GM21576 (cell line): Measurements from ENCODE around the gene ITGB7.

ENCODE experiments used
- ATAC-seq: cut with Tn5 transposase; IDR thresholded peaks from one replicate; pipeline ENCODE4 v1.9.1; 2021; ENCODE audit warnings: mild to moderate bottlenecking, moderate library complexity; ENCODE audit not compliant: unreplicated experiment

Gene ITGB7

DNA sequence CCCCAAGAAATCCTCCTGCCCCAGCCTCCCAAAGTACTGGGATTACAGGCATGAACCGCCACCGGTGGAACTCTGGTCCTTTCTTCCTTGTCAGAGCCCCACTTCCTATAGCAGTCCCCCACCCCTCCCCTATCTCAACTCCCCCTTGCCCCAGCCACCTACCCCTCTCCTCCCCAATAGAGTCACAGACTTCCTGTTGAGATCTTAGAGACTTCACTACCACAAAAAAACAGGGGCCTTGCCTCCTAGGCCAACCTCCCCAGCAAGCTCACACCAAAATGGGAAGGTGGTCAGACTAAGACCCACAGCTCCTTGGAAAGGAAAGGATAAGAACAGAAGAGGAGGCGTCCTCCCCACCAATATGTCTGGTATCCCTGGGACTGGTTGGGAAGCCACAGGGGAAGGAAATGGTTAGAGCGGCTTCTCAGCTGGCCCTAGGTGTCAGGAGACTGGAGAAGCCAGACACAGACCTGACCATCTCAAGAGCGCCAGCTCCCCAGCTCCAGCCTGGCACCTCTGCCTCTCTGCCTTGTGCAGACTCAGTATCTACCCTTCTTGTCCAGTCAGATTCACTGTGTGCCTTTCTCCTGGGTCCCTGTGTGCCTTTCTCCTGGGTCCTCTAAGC lies 8.5 kb downstream of the ITGB7 start:
- no peak for ATAC-seq

DNA sequence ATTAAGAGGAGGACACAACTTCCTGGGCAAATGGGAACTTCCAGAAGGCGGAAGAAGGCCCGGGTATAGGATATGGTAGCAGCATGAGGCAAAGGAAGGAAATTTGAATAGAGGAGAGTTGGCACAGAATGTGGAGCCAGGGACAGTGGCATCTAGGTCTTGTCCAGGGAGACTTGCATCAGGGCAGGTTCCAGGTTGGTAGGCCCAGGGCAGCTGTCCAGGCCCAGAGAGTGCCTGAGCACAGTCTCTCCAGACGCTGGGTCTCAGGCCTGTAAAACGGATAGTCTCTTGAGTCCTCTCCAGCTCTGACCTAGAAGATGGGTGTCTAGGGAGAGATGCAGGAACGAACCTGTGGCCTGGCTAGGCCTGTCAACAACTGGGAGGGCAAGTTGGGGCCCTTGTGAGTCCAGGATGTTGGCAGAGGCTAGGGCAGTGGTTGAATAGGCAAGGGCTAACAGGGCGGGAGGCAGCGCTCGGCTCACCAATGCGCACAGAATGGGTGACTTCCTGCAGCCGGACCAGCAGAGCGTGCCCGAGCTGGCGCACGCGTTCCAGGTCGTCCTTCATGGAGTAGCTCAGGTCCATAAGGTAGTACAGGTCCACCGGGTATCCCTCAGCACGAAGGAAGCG lies 9.9 kb downstream of the ITGB7 start:
- no peak for ATAC-seq

DNA sequence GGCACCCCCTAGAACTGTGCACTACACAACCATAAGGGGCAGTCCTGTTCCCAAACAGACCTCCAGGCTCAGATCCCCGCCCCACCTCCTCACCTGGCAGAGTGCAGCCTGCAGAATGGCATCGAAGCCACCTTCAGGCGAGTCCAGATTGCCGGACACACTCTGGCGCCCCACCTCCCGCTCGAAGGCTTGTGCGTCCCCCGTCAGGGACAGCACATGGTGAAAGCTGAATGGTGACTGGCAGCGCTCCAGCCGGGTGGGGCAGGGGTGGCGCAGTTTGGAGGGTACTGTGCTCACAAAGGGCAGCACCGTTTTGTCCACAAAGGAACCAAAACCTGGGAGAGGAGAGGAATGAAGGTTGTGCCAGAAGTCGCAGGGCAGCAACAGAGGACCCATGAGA lies 10.6 kb downstream of the ITGB7 start:
- no peak for ATAC-seq

DNA sequence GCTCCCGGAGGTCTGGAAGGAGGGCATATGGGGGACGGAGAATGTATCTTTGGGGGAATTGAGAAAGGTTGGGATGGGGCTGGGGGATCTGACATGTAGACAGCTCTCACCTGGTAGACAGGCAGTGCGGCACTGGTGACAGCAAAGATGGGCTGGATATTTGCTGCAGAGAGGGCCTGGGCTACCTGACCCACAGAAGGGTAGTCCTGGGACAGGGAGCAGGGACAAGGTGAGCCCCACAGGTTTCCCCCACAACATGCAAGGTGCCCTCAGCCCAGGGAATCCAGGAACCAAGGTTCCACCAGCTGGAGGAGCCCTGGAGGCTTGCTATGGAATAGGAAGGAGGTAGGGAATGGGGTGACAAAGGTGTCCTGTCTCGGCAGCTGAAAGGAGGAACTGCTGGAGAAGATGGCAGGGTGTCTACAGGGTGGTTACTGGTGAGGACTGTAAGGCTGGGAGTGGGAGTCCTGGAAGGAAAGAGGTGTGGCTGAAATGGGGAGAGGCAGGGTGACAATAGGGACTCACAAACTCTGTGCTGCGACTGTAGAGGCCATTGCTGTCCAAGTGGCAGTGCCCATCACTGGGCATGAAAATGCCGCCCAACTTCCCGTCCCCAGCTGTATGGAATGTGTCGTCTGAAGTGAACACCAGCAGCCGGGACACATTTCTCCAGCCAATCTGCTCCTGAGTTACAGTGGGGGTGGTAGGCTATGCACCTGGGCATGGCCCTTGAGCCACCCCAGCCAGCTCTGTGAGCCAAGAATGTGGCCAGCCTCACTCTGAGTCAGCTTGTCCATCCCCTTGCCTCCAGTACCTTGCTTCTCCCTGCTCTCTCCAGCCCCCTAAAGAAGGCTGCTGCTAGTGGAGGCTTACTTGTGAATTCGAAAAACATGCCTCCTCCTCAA lies 11.3 kb downstream of the ITGB7 start:
- ATAC-seq, result no peak

GRCh38 chr12:53194973-53195372 lies 12.1 kb downstream of the ITGB7 start:
- no peak for ATAC-seq

GRCh38 chr12:53193985-53194716 lies 12.9 kb downstream of the ITGB7 start:
- no peak for ATAC-seq

DNA sequence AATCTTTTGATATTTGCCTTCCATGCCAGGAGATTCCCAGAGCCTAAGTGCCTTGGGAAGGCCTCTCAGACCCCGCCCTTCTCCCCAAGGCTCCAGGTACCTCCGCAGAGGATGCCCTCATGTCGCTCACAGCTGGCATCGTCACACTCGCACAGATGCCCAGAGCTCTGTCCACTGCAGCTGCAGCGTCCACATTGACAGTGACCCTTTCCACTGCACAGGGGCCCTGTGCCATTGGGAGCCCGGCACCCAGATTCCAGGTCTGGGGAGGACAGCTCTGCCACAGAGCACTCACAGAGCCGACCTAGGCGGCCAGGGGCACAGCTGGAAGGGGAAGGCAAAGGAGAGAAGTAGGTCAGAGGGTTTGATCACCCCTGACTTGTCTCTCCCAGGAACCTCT lies 14.0 kb downstream of the ITGB7 start:
- no peak for ATAC-seq

- no peak for ATAC-seq
These were observed 14.5 kb downstream of the ITGB7 start for GRCh38 chr12:53192531-53193021.

GRCh38 chr12:53191885-53192530 lies 15.0 kb downstream of the ITGB7 start:
- no peak for ATAC-seq

- ATAC-seq, result no peak
These were observed 15.8 kb downstream of the ITGB7 start for GRCh38 chr12:53191096-53191884.

DNA sequence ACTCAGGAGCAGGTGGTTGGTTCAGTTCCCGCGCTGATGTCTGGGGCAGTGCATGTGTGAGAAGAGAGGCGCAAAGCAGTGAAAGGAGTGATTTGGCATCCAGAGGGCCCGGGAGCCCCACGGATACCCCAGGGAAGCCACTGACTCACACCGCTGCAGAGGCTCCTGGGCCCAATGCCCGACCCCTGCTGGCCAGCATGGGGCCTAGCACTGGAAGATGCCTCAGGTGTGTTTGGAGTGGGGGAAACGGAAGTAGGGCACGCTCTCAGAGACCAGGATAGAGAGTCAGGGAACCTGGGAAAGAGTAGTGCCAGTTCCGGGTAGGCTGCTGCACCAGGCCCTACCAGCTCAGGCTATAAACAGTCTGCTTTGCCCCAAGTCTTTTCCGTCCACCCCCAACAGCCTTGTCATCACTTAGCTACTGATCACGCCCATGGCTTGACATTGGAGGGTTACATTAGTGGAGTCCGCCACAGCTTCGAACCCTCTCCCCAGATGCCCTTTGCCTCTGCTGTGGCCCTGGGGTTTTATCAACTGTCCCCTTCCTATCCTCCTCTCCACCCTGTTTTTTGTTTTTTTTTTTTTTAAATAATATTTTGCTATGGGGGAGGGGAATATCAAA lies 16.8 kb downstream of the ITGB7 start:
- ATAC-seq, result no peak

DNA sequence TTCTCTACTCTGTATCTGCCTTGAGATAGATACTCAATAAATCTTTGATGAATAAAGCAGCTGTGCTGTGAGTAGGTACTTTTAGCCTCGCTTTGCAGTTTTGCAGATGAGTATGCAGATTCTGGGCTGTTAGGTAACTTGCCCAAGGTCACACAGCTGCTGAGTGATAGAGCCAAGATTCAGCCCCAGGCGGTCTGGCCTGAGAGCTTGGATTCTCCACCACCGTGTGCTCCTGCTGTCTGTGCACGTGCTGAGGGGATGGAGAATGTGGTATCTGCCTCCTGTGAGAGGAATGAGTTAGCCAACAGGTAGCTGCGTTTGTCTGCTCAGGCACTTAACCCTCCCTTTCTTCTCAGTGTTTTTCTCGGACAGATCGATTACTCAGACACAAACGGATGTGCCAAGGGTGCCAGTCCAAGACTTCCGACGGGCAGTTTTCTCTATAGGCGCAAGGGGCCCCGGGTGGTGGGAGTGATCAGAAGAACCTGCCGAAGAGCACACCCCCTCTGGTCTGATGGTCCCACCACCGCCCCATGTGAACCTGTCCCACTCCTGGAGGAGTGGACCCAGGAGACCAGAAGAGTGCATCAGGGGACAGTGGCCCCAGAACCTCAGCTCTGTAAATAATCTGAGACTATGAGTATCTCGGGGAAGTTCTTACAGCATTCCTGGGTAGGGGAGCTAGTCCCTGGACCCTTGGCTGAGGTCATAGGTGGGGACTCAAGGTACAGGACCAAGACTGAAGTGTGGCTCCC lies 19.7 kb downstream of the ITGB7 start:
- no peak for ATAC-seq

GRCh38 chr12:53186745-53187144 lies 20.3 kb downstream of the ITGB7 start:
- no peak for ATAC-seq

- ATAC-seq, result no peak
These were observed 21.4 kb downstream of the ITGB7 start for GRCh38 chr12:53185582-53186153.

DNA sequence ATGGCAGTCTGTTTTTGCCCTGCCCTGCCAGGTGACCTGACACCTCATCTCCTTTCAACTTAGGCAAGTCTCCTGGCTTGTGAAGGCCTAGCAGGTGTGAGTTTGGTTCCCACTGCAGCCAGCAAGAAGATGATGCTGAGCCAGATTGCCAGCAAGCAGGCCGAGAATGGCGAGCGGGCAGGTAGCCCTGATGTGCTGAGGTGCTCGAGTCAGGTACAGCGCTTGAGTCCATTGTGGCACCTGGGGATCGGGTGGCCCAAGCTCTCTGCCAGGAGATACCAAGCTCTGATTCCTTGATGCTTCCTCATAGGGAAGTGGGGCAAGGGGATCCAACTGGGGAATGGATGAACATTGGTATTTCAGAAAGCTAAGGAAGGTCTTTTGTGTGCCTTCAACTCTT lies 22.2 kb downstream of the ITGB7 start:
- no peak for ATAC-seq

GRCh38 chr12:53182903-53183302 lies 24.1 kb downstream of the ITGB7 start:
- no peak for ATAC-seq

GRCh38 chr12:53181935-53182334 lies 25.1 kb downstream of the ITGB7 start:
- ATAC-seq, result no peak

- ATAC-seq, result peak; percentile 48
These were observed 26.0 kb downstream of the ITGB7 start for GRCh38 chr12:53180931-53181645.
